GM12878 (cell line): ENCODE results near the gene SNRPA. TPM values are rescaled to one million over a fixed set of nuclear protein-coding genes. Genes with fewer than 3 reads are reported as not detected.
A peak's percentile ranks its signal among the peaks of the same experiment; 100 is the strongest.

ENCODE experiments used
- ATF2 ChIP-seq: IDR thresholded peaks from 2 replicates; pipeline ENCODE4 v1.6.1; 2012; ENCODE audit warnings: low read length, inconsistent platforms
- BACH1 ChIP-seq: fragments of 450-650 bp; IDR thresholded peaks from 2 replicates; pipeline ENCODE4 v1.6.1; 2017; ENCODE audit warnings: mild to moderate bottlenecking, borderline replicate concordance
- BCL3 ChIP-seq: IDR thresholded peaks from 2 replicates; pipeline ENCODE4 v1.6.1; 2011; ENCODE audit warnings: borderline replicate concordance, low read depth, mild to moderate bottlenecking, moderate library complexity, low read length; ENCODE audit not compliant: insufficient read depth, poor library complexity, severe bottlenecking
- BRCA1 ChIP-seq: IDR thresholded peaks from 2 replicates; pipeline ENCODE4 v1.6.1; 2011; ENCODE audit warnings: low read depth, low read length, improper control_type of control experiment
- CBFB ChIP-seq: IDR thresholded peaks from 2 replicates; pipeline ENCODE4 v1.6.1; 2016; ENCODE audit warnings: antibody characterized with exemption, low read depth
- CBX5 ChIP-seq: sonication (generic); IDR thresholded peaks from 2 replicates; pipeline ENCODE4 v1.6.1; 2016; ENCODE audit warnings: low read depth, moderate library complexity, mild to moderate bottlenecking, inconsistent platforms
- CHD1 ChIP-seq: IDR thresholded peaks from 2 replicates; pipeline ENCODE4 v1.6.1; 2012; ENCODE audit warnings: low read depth, low read length, improper control_type of control experiment
- CREM ChIP-seq: IDR thresholded peaks from 2 replicates; pipeline ENCODE4 v1.6.1; 2014; ENCODE audit warnings: antibody characterized with exemption, low read depth
- EED ChIP-seq: sonication (generic); IDR thresholded peaks from 2 replicates; pipeline ENCODE4 v1.6.1; 2016; ENCODE audit warnings: antibody characterized with exemption, low read depth
- HCFC1 ChIP-seq: fragments of 150-350 bp; IDR thresholded peaks from 2 replicates; pipeline ENCODE4 v1.6.1; 2014; ENCODE audit warnings: low read length
- HDGF ChIP-seq: fragments of 450-650 bp; IDR thresholded peaks from 2 replicates; pipeline ENCODE4 v1.6.1; 2016; ENCODE audit warnings: antibody characterized with exemption
- JUND ChIP-seq: IDR thresholded peaks from 2 replicates; pipeline ENCODE4 v1.6.1; 2012; ENCODE audit warnings: low read depth, mild to moderate bottlenecking, low read length, improper control_type of control experiment, moderate library complexity
- KAT2A ChIP-seq: conservative IDR thresholded peaks from 2 replicates; pipeline ENCODE4 v1.6.1; 2011; ENCODE audit warnings: low read depth, low read length; ENCODE audit not compliant: control insufficient read depth
- MXI1 ChIP-seq: fragments of 150-350 bp; IDR thresholded peaks from 2 replicates; pipeline ENCODE4 v1.6.1; 2011; ENCODE audit warnings: low read depth, mild to moderate bottlenecking, inconsistent platforms, low read length, improper control_type of control experiment
- NFYB ChIP-seq: IDR thresholded peaks from 2 replicates; pipeline ENCODE4 v1.6.1; 2011; ENCODE audit warnings: low read depth, mild to moderate bottlenecking, low read length, improper control_type of control experiment, moderate library complexity; ENCODE audit not compliant: insufficient read depth
- NR2C1 ChIP-seq: fragments of 450-650 bp; IDR thresholded peaks from 2 replicates; pipeline ENCODE4 v1.6.1; 2017; ENCODE audit warnings: antibody characterized with exemption, mild to moderate bottlenecking, moderate library complexity
- PAX8 ChIP-seq: fragments of 450-650 bp; IDR thresholded peaks from 2 replicates; pipeline ENCODE4 v1.6.1; 2017; ENCODE audit warnings: mild to moderate bottlenecking, moderate library complexity
- PBX3 ChIP-seq: IDR thresholded peaks from 2 replicates; pipeline ENCODE4 v1.6.1; 2011; ENCODE audit warnings: mild to moderate bottlenecking, low read depth, low read length, moderate library complexity; ENCODE audit not compliant: insufficient replicate concordance
- RAD21 ChIP-seq: IDR thresholded peaks from 2 replicates; pipeline ENCODE4 v1.6.1; 2011; ENCODE audit warnings: mild to moderate bottlenecking, low read depth, low read length, moderate library complexity; ENCODE audit not compliant: insufficient read depth
- RBBP5 ChIP-seq: fragments of 200-600 bp; sonication (generic); conservative IDR thresholded peaks from 2 replicates; pipeline ENCODE4 v1.6.1; 2016
- RELA ChIP-seq: fragments of 450-650 bp; IDR thresholded peaks from 2 replicates; pipeline ENCODE4 v1.8.0; 2014; ENCODE audit warnings: borderline replicate concordance; ENCODE audit not compliant: partially characterized antibody
- SIN3A ChIP-seq: IDR thresholded peaks from 2 replicates; pipeline ENCODE4 v1.6.1; 2012; ENCODE audit warnings: low read depth, low read length, improper control_type of control experiment
- STAT3 ChIP-seq: IDR thresholded peaks from 2 replicates; pipeline ENCODE4 v1.6.1; 2011; ENCODE audit warnings: low read depth, low read length, improper control_type of control experiment
- TBL1XR1 ChIP-seq: IDR thresholded peaks from 2 replicates; pipeline ENCODE4 v1.6.1; 2012; ENCODE audit warnings: low read depth, low read length, improper control_type of control experiment
- YY1 ChIP-seq: IDR thresholded peaks from 2 replicates; pipeline ENCODE4 v1.6.1; 2011; ENCODE audit warnings: low read depth, mild to moderate bottlenecking, low read length
- ZBTB33 ChIP-seq: fragments of 450-650 bp; IDR thresholded peaks from 2 replicates; pipeline ENCODE4 v1.6.1; 2017; ENCODE audit warnings: mild to moderate bottlenecking
- ZNF207 ChIP-seq: fragments of 450-650 bp; IDR thresholded peaks from 2 replicates; pipeline ENCODE4 v1.6.1; 2014; ENCODE audit warnings: antibody characterized with exemption, mild to moderate bottlenecking, borderline replicate concordance
- polyA plus RNA-seq, 11 experiments: library from polyadenylated mRNA; depleted of rRNA in 4 of 11; unstranded in 6 of 11; stranded (reverse) in 5 of 11; fragments of >200 nt; fragmentation: Nextera tagmentation in 4 of 11; fragmentation: Illumina TruSeq in 1 of 11; extraction: Ambion mirVana in 4 of 11; extraction: Trizol in 1 of 11; gene quantifications; 1 replicate in 1 of 11; 2 replicates in 10 of 11; pipeline versions ENCODE4 v1.2.1 to v1.2.3, GENCODE V29; 2011 to 2016; ENCODE audit warnings: inconsistent platforms in 2 of 11, missing spikeins in 2 of 11, low read depth in 1 of 11
- total RNA-seq, 4 experiments: library from RNA; depleted of rRNA in 3 of 4; stranded (reverse); fragments of >200 nt in 3 of 4; fragmentation: Illumina TruSeq in 1 of 4; extraction: Trizol in 1 of 4; gene quantifications; 2 replicates each; pipeline versions ENCODE4 v1.2.1 to v1.2.3, GENCODE V29; 2013 to 2021

Gene SNRPA
- total and polyA plus RNA-seq, 10 of the 15 experiments (the other 5 are each of a cell fraction or from before 2014, with no cell fraction given): 14.8 to 299 (median 202) TPM

- TF ChIP-seq BCL3 (no peak), KAT2A (no peak), MXI1 (0 out of 2 replicates have a peak, but pooled peaks have one; percentile 22), RELA (no peak), EED (no peak), CBX5 (no peak), RAD21 (no peak), BRCA1 (no peak), HCFC1 (no peak), HDGF (peak; percentile 98), BACH1 (no peak), ZNF207 (no peak), CREM (peak; percentile 61), ATF2 (no peak), ZBTB33 (no peak), YY1 (peak; percentile 75), RBBP5 (no peak), STAT3 (no peak), NFYB (no peak), TBL1XR1 (no peak), CHD1 (no peak), SIN3A (no peak; the same call in 1 of the 2 replicates), JUND (0 out of 2 replicates have a peak, but pooled peaks have one; percentile 35), PBX3 (peak; percentile 7), NR2C1 (0 out of 2 replicates have a peak, but pooled peaks have one; percentile 22), PAX8 (no peak), CBFB (no peak)
Observed at GRCh38 chr19:40798683-40799557, 47.9 kb downstream of the SNRPA start, which contains the start of gene EGLN2 (continued).
